GM10266 (cell line): Measurements from ENCODE around the gene GALNT16.

ENCODE experiments used
- DNase-seq: peaks from one replicate; pipeline ENCODE4 v3.0.0; 2012; ENCODE audit errors: extremely low spot score
- CTCF ChIP-seq: IDR thresholded peaks from 2 replicates; pipeline ENCODE4 v1.5.1; 2012; ENCODE audit warnings: mild to moderate bottlenecking, low read depth; ENCODE audit not compliant: control insufficient read depth, insufficient read depth; ENCODE audit errors: missing control alignments

The GALNT16 gene

GRCh38 chr14:69398818-69399210 is 138.9 kb downstream of the GALNT16 start:
- TF ChIP-seq CTCF, result no peak
- no peak for DNase-seq

GRCh38 chr14:69399750-69400149 is 139.8 kb downstream of the GALNT16 start:
- TF ChIP-seq CTCF, result no peak
- DNase-seq, result no peak

DNA sequence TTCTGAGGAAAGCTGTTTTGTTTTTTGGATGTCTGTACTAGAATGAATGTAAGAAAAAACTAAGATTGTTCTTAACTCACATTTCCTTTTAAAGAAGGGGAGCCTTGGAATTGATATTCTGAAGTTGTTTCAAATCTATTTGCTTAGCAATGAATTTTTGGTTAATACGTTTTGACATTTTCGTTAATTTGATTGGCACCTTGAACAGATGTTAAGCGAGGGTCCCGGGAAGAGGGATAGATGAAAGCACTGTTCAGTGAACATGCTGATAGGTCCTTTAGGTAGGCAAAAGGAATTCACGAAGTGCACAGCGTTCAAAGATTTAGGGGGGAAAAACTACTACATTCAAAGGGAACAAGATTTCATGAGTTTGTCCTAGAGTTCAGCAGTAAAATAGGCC is 140.2 kb downstream of the GALNT16 start:
- DNase-seq, result no peak

GRCh38 chr14:69401841-69402240 is 141.9 kb downstream of the GALNT16 start:
- DNase-seq, result no peak
- TF ChIP-seq CTCF, result no peak

More for the DNA sequence above, 140.2 kb downstream of the GALNT16 start:
- TF ChIP-seq CTCF, result no peak

DNA sequence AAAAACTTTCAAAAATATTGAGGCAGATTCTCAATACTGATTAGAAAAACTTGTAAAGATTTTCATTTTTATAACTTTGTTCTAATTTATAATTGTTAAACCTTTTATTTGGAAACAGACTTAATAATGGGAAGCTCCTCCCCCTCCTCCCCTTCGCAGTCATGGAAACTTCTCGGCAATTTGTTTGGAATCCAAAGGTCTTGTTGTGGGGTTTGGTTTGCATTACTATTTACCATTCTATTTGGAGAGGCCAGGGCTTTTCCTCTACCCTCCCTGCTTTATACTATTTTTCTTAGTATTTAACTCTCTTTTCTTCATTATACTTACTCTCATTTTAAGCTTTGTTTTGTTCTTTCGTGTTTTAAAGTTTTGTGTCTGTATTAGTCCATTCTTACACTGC is 144.5 kb downstream of the GALNT16 start:
- TF ChIP-seq CTCF, result no peak
- DNase-seq, result no peak

DNA sequence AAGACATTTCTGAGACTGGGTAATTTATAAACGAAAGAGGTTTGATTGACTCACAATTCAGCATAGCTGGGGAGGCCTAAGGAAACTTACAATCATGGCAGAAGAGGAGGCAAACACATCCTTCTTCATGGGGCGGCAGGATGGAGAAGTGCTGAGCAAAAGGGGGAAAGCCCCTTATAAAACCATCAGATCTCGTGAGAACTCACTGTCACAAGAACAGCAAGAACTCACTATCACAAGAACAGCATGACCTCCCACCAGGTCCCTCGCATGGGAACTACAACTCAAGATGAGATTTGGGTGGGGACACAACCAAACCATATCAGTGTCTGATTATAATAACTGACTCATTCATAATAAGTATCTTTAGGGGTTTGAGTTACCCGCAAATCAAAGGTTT is 144.9 kb downstream of the GALNT16 start:
- DNase-seq, result no peak
- no peak for TF ChIP-seq CTCF

GRCh38 chr14:69405762-69406161 is 145.8 kb downstream of the GALNT16 start:
- DNase-seq, result no peak
- no peak for TF ChIP-seq CTCF
